Uterus (tissue), 4 donors: Measurements from ENCODE around the gene PACRG. TPM values are rescaled to one million over a fixed set of nuclear protein-coding genes. Genes with fewer than 3 reads are reported as not detected.

Experiments
- DNase-seq, 2 donors: peaks; one replicate each; pipeline ENCODE4 v3.0.0-alpha.2; 2019 to 2020
- H3K27ac ChIP-seq, 2 donors: fragments of 200-600 bp; sonication (generic); 1 replicate in 1 of 2; 2 replicates in 1 of 2; pipeline ENCODE4 v1.5.1; 2016 to 2018
- H3K27me3 ChIP-seq, 2 donors: fragments of 200-600 bp; sonication (generic); one replicate each; pipeline ENCODE4 v1.5.1; 2018 to 2019; ENCODE audit warnings: control low read depth in 1 of 2
- H3K36me3 ChIP-seq, 2 donors: fragments of 200-600 bp; sonication (generic); one replicate each; pipeline ENCODE4 v1.5.1; 2019; ENCODE audit warnings: control low read depth in 1 of 2
- H3K4me1 ChIP-seq, 2 donors: fragments of 200-600 bp; sonication (generic); one replicate each; pipeline ENCODE4 v1.5.1; 2018 to 2019; ENCODE audit warnings: control low read depth in 1 of 2
- H3K4me3 ChIP-seq, 2 donors: fragments of 200-600 bp; sonication (generic); 1 replicate in 1 of 2; 2 replicates in 1 of 2; pipeline ENCODE4 v1.5.1; 2018 to 2019; ENCODE audit warnings: mild to moderate bottlenecking in 1 of 2
- H3K9me3 ChIP-seq, 2 donors: fragments of 200-600 bp; sonication (generic); one replicate each; pipeline ENCODE4 v1.5.1; 2019; ENCODE audit warnings: control low read depth in 1 of 2
- CTCF ChIP-seq, 4 experiments: fragments of 200-600 bp in 2 of 4; fragments of 450-650 bp in 2 of 4; sonication (generic) in 2 of 4; IDR thresholded peaks; one replicate each; pipeline ENCODE4 v1.5.1; 2016 to 2019; ENCODE audit warnings: antibody characterized with exemption in 4 of 4, mild to moderate bottlenecking in 2 of 4, moderate library complexity in 1 of 4
- POLR2A ChIP-seq, 2 donors: fragments of 450-650 bp; IDR thresholded peaks; one replicate each; pipeline ENCODE4 v1.6.1; 2016; ENCODE audit warnings: antibody characterized with exemption in 2 of 2, mild to moderate bottlenecking in 1 of 2, moderate library complexity in 1 of 2
- intact Hi-C: fragments of 100-400 bp; cut with DNase I; formaldehyde crosslinking; loops from one replicate; pipeline ENCODE4 v1.15.1; 2023; ENCODE audit warnings: low total_unique reads
- total RNA-seq, 4 donors: library from RNA; depleted of rRNA in 3 of 4; stranded (reverse); fragments of >200 nt in 3 of 4; gene quantifications; one replicate each; pipeline versions ENCODE4 v1.1.0 to v1.2.4, GENCODE V29; 2014 to 2023
- donor health status: DM: yes; HTN: yes; CAD: no.

PACRG gene
- total RNA-seq, 4 donors from 2014 or later: 4.6 to 12.3 (median 7.5) TPM

GRCh38 chr6:163030980-163031379 lies 303.2 kb downstream of the PACRG start:
- no peak for DNase-seq
- Histone ChIP-seq H3K4me3 (no peak overlapping the region), H3K4me1 (no peaks in the 10 kb centered on the region), H3K27me3 (no peaks in the 10 kb centered on the region), H3K9me3 (no peaks in the 10 kb centered on the region), H3K36me3 (no peaks in the 10 kb centered on the region), H3K27ac (no peak overlapping the region)
- intact Hi-C loops: no loop called here
- no peak for TF ChIP-seq POLR2A (IDR thresholded peaks at IDR 0.05)
- TF ChIP-seq CTCF (IDR thresholded peaks at IDR 0.05): no peak

- Histone ChIP-seq H3K9me3 (no peaks in the 10 kb centered on the region), H3K27me3 (no peaks in the 10 kb centered on the region), H3K36me3 (no peaks in the 10 kb centered on the region), H3K4me3 (no peak overlapping the region), H3K27ac (no peak overlapping the region), H3K4me1 (no peaks in the 10 kb centered on the region)
- intact Hi-C loops: no loop called here
- no peak for TF ChIP-seq CTCF (IDR thresholded peaks at IDR 0.05)
- no peak for TF ChIP-seq POLR2A (IDR thresholded peaks at IDR 0.05)
- no peak for DNase-seq
Observed at GRCh38 chr6:163031931-163032330, 304.2 kb downstream of the PACRG start.

- H3K4me1 ChIP-seq: no peaks in the 10 kb centered on the region
- DNase-seq: no peak
- no peaks in the 10 kb centered on the region for H3K27me3 ChIP-seq
- no peak overlapping the region for H3K4me3 ChIP-seq
- TF ChIP-seq POLR2A (IDR thresholded peaks at IDR 0.05): no peak
- TF ChIP-seq CTCF (IDR thresholded peaks at IDR 0.05): no peak
- H3K36me3 ChIP-seq: no peaks in the 10 kb centered on the region
- intact Hi-C loops: no loop called here
- H3K27ac ChIP-seq: no peak overlapping the region
- no peaks in the 10 kb centered on the region for H3K9me3 ChIP-seq
Observed at GRCh38 chr6:163036160-163036645, 308.4 kb downstream of the PACRG start.

- DNase-seq: no peak
- Histone ChIP-seq H3K27me3 (no peaks in the 10 kb centered on the region), H3K4me3 (no peak overlapping the region), H3K9me3 (no peaks in the 10 kb centered on the region), H3K4me1 (no peaks in the 10 kb centered on the region), H3K27ac (no peak overlapping the region), H3K36me3 (no peaks in the 10 kb centered on the region)
- TF ChIP-seq CTCF (IDR thresholded peaks at IDR 0.05) (no peak), POLR2A (IDR thresholded peaks at IDR 0.05) (no peak)
- intact Hi-C loops: no loop called here
Observed at GRCh38 chr6:163038317-163038716, 310.5 kb downstream of the PACRG start.

- TF ChIP-seq CTCF (IDR thresholded peaks at IDR 0.05) (no peak), POLR2A (IDR thresholded peaks at IDR 0.05) (no peak)
- intact Hi-C loops: no loop called here
Observed at GRCh38 chr6:163048345-163048744, 320.6 kb downstream of the PACRG start.

More at GRCh38 chr6:163048345-163048744, 320.6 kb downstream of the PACRG start:
- no peaks in the 10 kb centered on the region for H3K4me1 ChIP-seq
- no peaks in the 10 kb centered on the region for H3K36me3 ChIP-seq
- DNase-seq: no peak
- no peak overlapping the region for H3K27ac ChIP-seq
- no peak overlapping the region for H3K4me3 ChIP-seq
- no peaks in the 10 kb centered on the region for H3K27me3 ChIP-seq
- H3K9me3 ChIP-seq: no peaks in the 10 kb centered on the region
